ENCODE data around the gene DNAI7.
A peak's percentile ranks its signal among the peaks of the same experiment; 100 is the strongest.

DNAI7 gene

GRCh38 chr12:25182765-25183164 lies 12.2 kb downstream of the DNAI7 start:
- no peak for DNase-seq

- no peak for DNase-seq
Observed at GRCh38 chr12:25162866-25163265, 32.1 kb downstream of the DNAI7 start.

GRCh38 chr12:25156061-25156460 lies 38.9 kb downstream of the DNAI7 start:
- no peak for DNase-seq

GRCh38 chr12:25155022-25155576 lies 39.9 kb downstream of the DNAI7 start:
- DNase-seq, result peak; percentile 29

- no peak for DNase-seq
Observed at GRCh38 chr12:25152055-25152454, 42.9 kb downstream of the DNAI7 start.

- DNase-seq, result no peak
Observed at GRCh38 chr12:25151476-25151875, 43.5 kb downstream of the DNAI7 start.

- DNase-seq, result no peak
Observed at GRCh38 chr12:25146686-25147085, 48.3 kb downstream of the DNAI7 start.

- DNase-seq, result no peak
Observed at GRCh38 chr12:25135531-25136154, 59.3 kb downstream of the DNAI7 start.

GRCh38 chr12:25131270-25131669 lies 63.7 kb downstream of the DNAI7 start:
- no peak for DNase-seq

- DNase-seq, result peak; percentile 89
Observed at GRCh38 chr12:25130741-25131188, 64.2 kb downstream of the DNAI7 start.

GRCh38 chr12:25126746-25127145 lies 68.2 kb downstream of the DNAI7 start:
- DNase-seq, result no peak

- DNase-seq, result no peak
Observed at GRCh38 chr12:25126101-25126500, 68.9 kb downstream of the DNAI7 start.

GRCh38 chr12:25124493-25124892 lies 70.5 kb downstream of the DNAI7 start:
- DNase-seq, result no peak

- no peak for DNase-seq
Observed at GRCh38 chr12:25123126-25123525, 71.8 kb downstream of the DNAI7 start.

GRCh38 chr12:25121916-25122315 lies 73.0 kb downstream of the DNAI7 start:
- DNase-seq, result no peak

GRCh38 chr12:25121110-25121509 lies 73.8 kb downstream of the DNAI7 start:
- no peak for DNase-seq

- DNase-seq, result peak; percentile 50
Observed at GRCh38 chr12:25119020-25119419, 75.9 kb downstream of the DNAI7 start.

- DNase-seq, result no peak
Observed at GRCh38 chr12:25115677-25116076, 79.3 kb downstream of the DNAI7 start.

GRCh38 chr12:25113651-25114050 lies 81.3 kb downstream of the DNAI7 start:
- DNase-seq, result no peak

GRCh38 chr12:25110260-25110659 lies 84.7 kb downstream of the DNAI7 start:
- DNase-seq, result no peak

- DNase-seq, result no peak
Observed at GRCh38 chr12:25107920-25108319, 87.0 kb downstream of the DNAI7 start.

GRCh38 chr12:25106818-25107217 lies 88.1 kb downstream of the DNAI7 start:
- no peak for DNase-seq

GRCh38 chr12:25102402-25102801 lies 92.6 kb downstream of the DNAI7 start:
- no peak for DNase-seq

GRCh38 chr12:25101092-25101445 lies 93.9 kb downstream of the DNAI7 start:
- no peak for DNase-seq

Measured in NCI-H1694 treated with DMSO at 0.1 percent for 48 hours (cell line).